Neuronal stem cell (in vitro differentiated cells): ENCODE results near the gene SULT1A3.

Experiments used
- DNase-seq: peaks from one replicate; pipeline ENCODE4 v3.0.0-alpha.2; 2013; ENCODE audit warnings: low spot score
- H2AFZ ChIP-seq: one replicate; pipeline ENCODE4 v1.6.1; 2013; ENCODE audit warnings: mild to moderate bottlenecking, low read length, inconsistent platforms
- H2AK5ac ChIP-seq: 2 replicates; pipeline ENCODE4 v1.6.1; 2013; ENCODE audit warnings: low read depth, mild to moderate bottlenecking, inconsistent platforms, low read length, moderate library complexity, mixed read lengths
- H2BK120ac ChIP-seq: 2 replicates; pipeline ENCODE4 v1.6.1; 2013; ENCODE audit warnings: low read depth, mild to moderate bottlenecking, inconsistent platforms, low read length, moderate library complexity, mixed read lengths
- H2BK12ac ChIP-seq: one replicate; pipeline ENCODE4 v1.6.1; 2013; ENCODE audit warnings: low read length, inconsistent platforms
- H2BK15ac ChIP-seq: 2 replicates; pipeline ENCODE4 v1.6.1; 2013; ENCODE audit warnings: mild to moderate bottlenecking, low read length, inconsistent platforms, mixed read lengths
- H2BK5ac ChIP-seq: one replicate; pipeline ENCODE4 v1.6.1; 2013; ENCODE audit warnings: inconsistent platforms, mild to moderate bottlenecking, low read length, moderate library complexity
- H3K14ac ChIP-seq: one replicate; pipeline ENCODE4 v1.6.1; 2013; ENCODE audit warnings: low read length, inconsistent platforms
- H3K18ac ChIP-seq: 2 replicates; pipeline ENCODE4 v1.6.1; 2013; ENCODE audit warnings: low read length, inconsistent platforms
- H3K23ac ChIP-seq: 2 replicates; pipeline ENCODE4 v1.6.1; 2013; ENCODE audit warnings: low read depth, mild to moderate bottlenecking, mixed read lengths, low read length, inconsistent platforms; ENCODE audit not compliant: poor library complexity
- H3K27ac ChIP-seq: replicated peaks from 3 replicates; pipeline ENCODE4 v1.5.1; 2013; ENCODE audit warnings: low read length, inconsistent platforms
- H3K27me3 ChIP-seq, 3 experiments: 2 replicates each; pipeline ENCODE4 v1.6.1; 2013; ENCODE audit warnings: low read length in 3 of 3, mild to moderate bottlenecking in 2 of 3, inconsistent platforms in 1 of 3, low read depth in 1 of 3, mixed read lengths in 1 of 3, moderate library complexity in 1 of 3; ENCODE audit not compliant: control insufficient read depth in 3 of 3, insufficient read depth in 3 of 3
- H3K36me3 ChIP-seq, 2 donors: replicated peaks in 1 of 2; 2 replicates each; pipeline ENCODE4 v1.6.1; 2013; ENCODE audit warnings: low read length in 2 of 2; ENCODE audit not compliant: control insufficient read depth in 2 of 2, insufficient read depth in 2 of 2
- H3K4ac ChIP-seq: 2 replicates; pipeline ENCODE4 v1.6.1; 2013; ENCODE audit warnings: inconsistent platforms, mild to moderate bottlenecking, low read length, moderate library complexity
- H3K4me1 ChIP-seq, 2 donors: 1 replicate in 1 of 2; 2 replicates in 1 of 2; pipeline ENCODE4 v1.6.1; 2013; ENCODE audit warnings: low read length in 2 of 2, low read depth in 1 of 2; ENCODE audit not compliant: control insufficient read depth in 2 of 2, insufficient read depth in 1 of 2
- H3K4me2 ChIP-seq: one replicate; pipeline ENCODE4 v1.6.1; 2013; ENCODE audit warnings: mild to moderate bottlenecking, low read length, inconsistent platforms; ENCODE audit not compliant: insufficient read depth, poor library complexity, severe bottlenecking
- H3K4me3 ChIP-seq, 2 donors: 2 replicates each; pipeline ENCODE4 v1.5.1; 2013; ENCODE audit warnings: low read length in 2 of 2, mild to moderate bottlenecking in 2 of 2, inconsistent platforms in 1 of 2, moderate library complexity in 1 of 2
- H3K79me1 ChIP-seq: one replicate; pipeline ENCODE4 v1.6.1; 2013; ENCODE audit warnings: low read depth, mild to moderate bottlenecking, inconsistent platforms, low read length, moderate library complexity
- H3K9ac ChIP-seq: one replicate; pipeline ENCODE4 v1.6.1; 2013; ENCODE audit warnings: mild to moderate bottlenecking, low read depth, low read length, inconsistent platforms; ENCODE audit not compliant: poor library complexity
- H3K9me3 ChIP-seq, 2 donors: replicated peaks in 1 of 2; 2 replicates each; pipeline versions ENCODE3 to v1.6.1; 2013; ENCODE audit warnings: low read length in 2 of 2, mild to moderate bottlenecking in 2 of 2, inconsistent platforms in 1 of 2, low read depth in 1 of 2, mixed read lengths in 1 of 2, moderate library complexity in 1 of 2; ENCODE audit not compliant: control insufficient read depth in 2 of 2, insufficient read depth in 1 of 2
- H4K8ac ChIP-seq: one replicate; pipeline ENCODE4 v1.6.1; 2013; ENCODE audit warnings: low read depth, mild to moderate bottlenecking, inconsistent platforms, low read length, moderate library complexity
- H4K91ac ChIP-seq: one replicate; pipeline ENCODE4 v1.6.1; 2013; ENCODE audit warnings: low read length, low read depth, mild to moderate bottlenecking, inconsistent platforms; ENCODE audit not compliant: poor library complexity
- WGBS, 2 donors: extraction: QIAGEN DNeasy Blood & Tissue Kit; methylation state at CpG; one replicate each; pipeline ENCODE4 v1.1.7; 2013; ENCODE audit warnings: missing lambda C conversion rate in 2 of 2, mixed read lengths in 1 of 2; ENCODE audit not compliant: insufficient read length in 2 of 2, insufficient replicate concordance in 1 of 2; ENCODE audit errors: extremely low coverage in 2 of 2; 5-methylcytosine and 5-hydroxymethylcytosine counted together

Gene SULT1A3

DNA sequence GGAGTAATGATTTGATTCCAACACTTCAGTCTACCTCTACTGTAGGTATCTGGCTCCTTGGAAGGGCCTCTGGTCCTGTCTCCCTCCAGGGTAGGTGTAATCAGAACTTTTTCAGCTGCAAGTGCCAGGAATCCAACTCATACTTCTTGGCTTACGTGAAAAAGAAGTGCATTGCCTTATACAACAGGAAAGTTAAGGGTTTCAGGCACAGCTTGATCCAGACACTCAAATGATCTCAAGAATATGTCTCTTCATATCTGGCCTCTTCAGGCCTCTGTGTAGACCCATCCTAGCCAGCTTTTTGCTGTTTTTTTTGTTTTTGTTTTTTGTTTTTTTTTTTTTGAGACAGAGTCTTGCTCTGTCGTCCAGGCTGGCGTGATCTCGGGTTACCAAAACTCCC, 19.9 kb upstream of the SULT1A3 start:
- H3K4me3 ChIP-seq = no peak overlapping the region
- WGBS, 2 donors = no CpG with 5 or more reads among the region's 4 CpGs
- DNase-seq = no peak

DNA sequence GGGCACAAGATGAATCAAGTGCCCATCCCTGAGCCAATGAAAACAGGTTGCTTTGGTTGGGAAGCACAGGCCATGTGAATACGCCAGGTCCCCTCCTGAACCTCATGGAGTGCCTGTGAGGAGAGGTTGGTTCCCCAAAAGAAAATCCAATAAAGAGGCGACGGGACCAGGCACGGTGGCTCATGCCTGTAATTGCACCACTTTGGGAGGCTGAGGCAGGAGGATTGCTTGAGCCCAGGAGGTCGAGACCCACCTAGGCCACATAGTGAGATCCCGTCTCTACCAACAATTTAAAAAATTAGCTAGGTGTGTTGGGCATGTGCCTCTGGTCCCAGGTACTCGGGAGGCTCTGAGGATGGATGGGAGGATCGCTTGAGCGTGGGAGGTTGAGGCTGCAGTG, 19.1 kb upstream of the SULT1A3 start:
- Histone ChIP-seq H2BK120ac (no peak overlapping the region), H3K27me3 (peaks cover 0 to 23% (median 5%) of the 10 kb centered on the region in 3 experiments), H2BK12ac (no peak overlapping the region), H3K9ac (no peak overlapping the region), H4K8ac (no peak overlapping the region), H2BK15ac (no peak overlapping the region), H3K4ac (no peak overlapping the region), H3K14ac (peak overlapping the region; percentile 14), H2BK5ac (no peak overlapping the region), H4K91ac (no peak overlapping the region), H3K79me1 (no peaks in the 10 kb centered on the region), H3K36me3 (no peaks in the 10 kb centered on the region), H2AFZ (no peak overlapping the region), H3K4me1 (peaks cover 4 to 8% of the 10 kb centered on the region in 2 donors), H3K4me2 (no peak overlapping the region), H3K9me3 (no peaks in the 10 kb centered on the region), H3K23ac (no peak overlapping the region), H3K4me3 (no peak overlapping the region), H2AK5ac (no peak overlapping the region), H3K27ac (no peak overlapping the region), H3K18ac (no peak overlapping the region)
- DNase-seq = no peak
- no CpG with 5 or more reads among the region's 9 CpGs for WGBS, 2 donors

More for the DNA sequence above, 19.9 kb upstream of the SULT1A3 start:
- no peak overlapping the region for H2BK15ac ChIP-seq
- no peak overlapping the region for H3K4ac ChIP-seq
- no peaks in the 10 kb centered on the region for H3K9me3 ChIP-seq
- H2BK120ac ChIP-seq = no peak overlapping the region
- no peak overlapping the region for H2BK5ac ChIP-seq
- peaks cover 2 to 4% of the 10 kb centered on the region in 2 donors for H3K4me1 ChIP-seq
- no peak overlapping the region for H4K8ac ChIP-seq
- no peak overlapping the region for H3K9ac ChIP-seq
- H3K4me2 ChIP-seq = no peak overlapping the region
- H3K79me1 ChIP-seq = no peaks in the 10 kb centered on the region
- no peak overlapping the region for H3K18ac ChIP-seq
- no peak overlapping the region for H3K27ac ChIP-seq
- no peak overlapping the region for H3K14ac ChIP-seq
- H2AFZ ChIP-seq = no peak overlapping the region
- H4K91ac ChIP-seq = no peak overlapping the region
- H3K27me3 ChIP-seq = peaks cover 0 to 23% (median 3%) of the 10 kb centered on the region in 3 experiments
- H3K23ac ChIP-seq = no peak overlapping the region
- no peak overlapping the region for H2BK12ac ChIP-seq
- H2AK5ac ChIP-seq = no peak overlapping the region
- H3K36me3 ChIP-seq = no peaks in the 10 kb centered on the region

DNA sequence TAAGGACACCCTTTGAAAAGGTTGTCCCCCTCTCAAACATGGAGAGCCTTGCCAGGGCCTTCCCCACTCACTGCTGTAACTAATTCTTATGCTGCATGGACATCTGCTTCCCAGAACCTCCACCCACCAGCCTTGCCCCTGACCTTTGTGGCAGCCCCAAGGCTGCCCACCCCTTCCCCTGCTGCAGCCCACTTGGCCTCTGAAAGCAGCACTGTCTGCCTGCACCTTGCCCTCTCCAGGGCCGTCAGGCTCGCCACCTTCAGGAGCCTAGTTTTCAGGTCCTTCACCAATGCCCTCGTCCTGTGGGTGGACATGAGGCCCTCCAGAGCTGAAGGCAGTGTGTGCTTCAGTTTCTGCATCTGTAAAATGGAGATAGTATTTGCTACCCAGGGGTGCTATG, 18.3 kb upstream of the SULT1A3 start:
- Histone ChIP-seq H3K27me3 (peaks cover 0 to 23% (median 5%) of the 10 kb centered on the region in 3 experiments), H3K9me3 (no peaks in the 10 kb centered on the region), H2BK12ac (no peak overlapping the region), H3K36me3 (no peaks in the 10 kb centered on the region), H2BK15ac (no peak overlapping the region), H3K79me1 (no peaks in the 10 kb centered on the region), H3K18ac (peak overlapping the region; percentile 35), H2AFZ (no peak overlapping the region), H3K14ac (no peak overlapping the region), H4K8ac (peak overlapping the region; percentile 89), H3K4me2 (no peak overlapping the region), H3K4me1 (peaks cover 4 to 10% of the 10 kb centered on the region in 2 donors), H3K9ac (no peak overlapping the region), H2BK120ac (no peak overlapping the region), H3K27ac (no peak overlapping the region), H2BK5ac (no peak overlapping the region), H3K4ac (no peak overlapping the region), H2AK5ac (no peak overlapping the region), H3K23ac (no peak overlapping the region), H4K91ac (no peak overlapping the region), H3K4me3 (no peak overlapping the region)
- no CpG with 5 or more reads among the region's 3 CpGs for WGBS, 2 donors
- no peak for DNase-seq

DNA sequence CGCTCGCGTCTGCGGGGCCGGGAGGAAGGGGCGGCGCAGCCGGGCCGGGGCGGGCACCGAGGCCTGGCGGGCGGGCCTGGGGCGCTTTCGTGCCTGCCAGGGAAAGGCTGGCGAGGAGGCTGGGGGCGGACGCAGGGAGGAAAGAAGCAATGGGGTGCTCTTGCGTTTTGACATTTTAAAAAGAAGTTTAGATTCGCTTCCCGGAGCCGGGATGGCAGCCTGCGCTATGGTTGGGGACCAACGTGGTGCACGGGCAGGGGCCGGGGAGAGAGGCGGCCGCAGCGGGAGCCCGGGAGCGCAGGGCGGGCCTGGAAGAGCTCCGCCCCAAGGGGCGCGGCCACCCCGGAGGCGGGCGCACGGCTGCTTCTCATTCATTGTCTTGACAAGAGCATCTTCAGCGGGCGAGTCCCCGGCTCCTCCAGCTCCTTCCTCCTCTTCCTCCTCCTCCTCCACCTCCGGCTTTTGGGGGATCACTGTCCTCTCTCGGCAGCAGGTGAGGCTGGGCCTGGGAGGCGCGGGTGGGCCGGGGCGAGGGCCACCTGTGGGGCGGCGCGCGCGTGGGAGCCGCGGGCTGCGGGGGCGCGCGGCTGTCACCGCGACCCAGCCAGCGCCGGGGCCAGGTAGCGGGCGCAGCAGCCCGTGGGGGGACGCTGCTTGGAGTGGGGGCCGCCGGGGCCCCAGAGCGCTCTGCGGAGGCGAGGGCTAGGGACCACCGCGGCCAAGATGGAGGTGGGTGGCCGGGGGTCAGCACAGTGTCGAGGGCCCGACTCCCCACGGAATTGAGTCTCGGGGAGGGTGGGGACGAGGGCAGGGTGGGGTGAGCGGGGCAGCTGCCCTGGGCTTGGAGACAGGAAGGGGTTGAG, 15.6 kb upstream of the SULT1A3 start, which contains the start of gene CORO1A:
CORO1A (plus strand) TSS at position 370 of the 863 bp plus-strand sequence. CDS start 1,608 bp downstream, outside the sequence.
- Histone ChIP-seq H4K8ac (no peak within 1 kb of the TSS), H3K9me3 (no peaks in the 10 kb centered on the region), H3K4me1 (peaks cover 10 to 12% of the 10 kb centered on the region in 2 donors), H3K4me2 (peak within 1 kb of the TSS; percentile 98), H3K79me1 (peaks cover 3% of the 10 kb centered on the region), H3K9ac (peak within 1 kb of the TSS; percentile 86), H3K4me3 (peak within 1 kb of the TSS; percentile 68 to 84), H2AK5ac (peak within 1 kb of the TSS; percentile 53), H3K4ac (no peak within 1 kb of the TSS), H2BK5ac (peak within 1 kb of the TSS; percentile 10), H2BK120ac (no peak within 1 kb of the TSS), H2BK12ac (no peak within 1 kb of the TSS), H3K27me3 (peaks cover 0 to 22% (median 5%) of the 10 kb centered on the region in 3 experiments), H3K27ac (peak within 1 kb of the TSS; percentile 45), H3K18ac (peak within 1 kb of the TSS; percentile 97), H3K14ac (peak within 1 kb of the TSS; percentile 56), H2BK15ac (peak within 1 kb of the TSS; percentile 1), H3K23ac (peak within 1 kb of the TSS; percentile 17), H4K91ac (peak within 1 kb of the TSS; percentile 59), H3K36me3 (peaks cover 8 to 10% of the 10 kb centered on the region in 2 donors), H2AFZ (peak within 1 kb of the TSS; percentile 99)
- peak; percentile 68 for DNase-seq
- WGBS, 2 donors = no CpG with 5 or more reads among the region's 81 CpGs
